SKM-1 treated with dmso at 0.1 percent for 144 hours (cell line): Measurements from ENCODE around the gene ENOX2.

Source experiments
- DNase-seq: peaks from one replicate; lab custom pipeline; 2025; ENCODE audit not compliant: unreplicated experiment; lab: John Stamatoyannopoulos, UW

ENOX2 gene

GRCh38 chrX:130884627-130885026 lies 18.4 kb downstream of the ENOX2 start:
- DNase-seq = no peak

DNA sequence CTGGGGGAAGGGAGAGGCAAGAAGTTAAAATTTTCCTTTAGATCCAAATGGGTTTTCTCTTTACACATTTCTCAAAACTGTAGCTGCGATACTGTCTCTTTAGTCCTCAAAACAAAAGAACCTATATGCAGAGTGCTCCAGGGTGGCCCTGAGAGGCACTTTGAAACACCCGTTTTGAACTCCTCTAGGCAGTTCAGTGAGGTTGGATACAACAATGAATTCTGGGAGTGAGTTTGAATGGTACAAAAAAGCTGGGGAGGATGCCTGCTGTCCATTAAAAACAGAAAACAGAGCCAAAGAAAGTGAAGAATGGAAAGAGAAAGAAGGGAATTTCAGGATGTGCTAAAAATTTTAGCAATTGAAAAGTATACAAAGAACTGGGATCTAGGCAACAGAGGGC lies 23.1 kb downstream of the ENOX2 start:
- no peak for DNase-seq

DNA sequence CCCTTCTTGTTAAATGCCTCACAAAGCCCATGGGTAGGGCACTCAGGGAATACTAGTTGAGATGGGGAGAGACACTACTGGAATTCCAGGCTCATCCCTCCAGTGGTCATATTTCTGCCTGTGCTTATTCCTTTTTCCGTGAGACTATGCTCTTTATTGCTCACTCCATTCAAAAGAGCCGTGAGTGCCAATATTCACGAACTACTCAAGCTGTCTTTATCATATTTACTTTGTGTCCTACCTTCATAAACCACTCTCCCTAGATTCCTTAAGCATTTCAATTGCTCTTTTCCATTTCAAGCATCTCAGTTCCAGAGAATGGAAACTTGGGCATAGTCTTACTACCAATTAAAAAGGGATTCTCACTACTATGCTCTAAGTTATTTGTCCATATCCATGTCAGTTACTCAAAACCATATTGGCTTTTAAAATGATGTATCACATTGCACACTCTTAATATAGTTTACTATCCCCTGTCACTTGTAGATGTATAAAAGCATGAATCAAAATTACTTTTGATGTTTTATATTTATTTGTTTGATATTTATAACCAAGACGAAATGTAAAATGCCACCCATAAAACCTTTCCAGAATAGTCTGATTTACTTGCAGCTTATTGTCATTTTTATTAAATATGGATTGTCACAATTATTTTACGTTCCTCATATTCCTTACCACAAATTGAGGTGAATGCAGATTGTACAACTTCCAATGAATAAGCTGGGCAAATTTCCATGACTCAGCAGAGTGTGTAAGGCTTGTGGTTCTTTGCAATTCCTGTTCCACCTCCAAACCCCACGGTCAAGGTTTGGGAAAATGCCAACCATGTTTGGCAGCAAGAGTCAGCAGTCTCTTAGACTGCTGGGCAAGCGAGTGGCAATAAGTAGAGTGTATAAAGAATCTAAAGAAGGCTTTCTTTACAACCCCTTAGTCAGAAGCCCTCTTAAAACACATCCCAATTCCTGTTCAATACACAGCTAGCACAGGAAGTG lies 24.4 kb downstream of the ENOX2 start:
- no peak for DNase-seq

DNA sequence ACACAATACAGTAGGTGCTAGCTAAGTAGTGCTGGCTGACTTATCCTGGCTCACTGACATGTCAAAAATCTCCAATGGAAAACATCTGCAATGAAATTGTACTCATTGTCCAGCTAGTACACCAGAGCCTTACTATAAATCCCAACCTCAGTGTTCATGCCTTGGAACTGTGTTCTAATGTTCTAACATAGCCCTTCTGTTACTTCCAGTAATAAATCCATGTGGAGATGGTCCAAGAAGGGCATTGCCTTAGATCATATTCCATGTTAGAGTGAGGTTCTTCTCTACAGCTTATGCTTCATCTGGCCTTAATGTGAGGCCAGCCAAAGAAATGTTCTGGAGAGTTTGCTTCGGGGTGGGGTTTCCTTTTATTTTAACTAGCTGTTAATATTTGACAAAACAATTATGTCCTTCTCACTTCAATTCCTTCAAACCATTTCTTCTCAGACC lies 25.1 kb downstream of the ENOX2 start:
- no peak for DNase-seq

DNA sequence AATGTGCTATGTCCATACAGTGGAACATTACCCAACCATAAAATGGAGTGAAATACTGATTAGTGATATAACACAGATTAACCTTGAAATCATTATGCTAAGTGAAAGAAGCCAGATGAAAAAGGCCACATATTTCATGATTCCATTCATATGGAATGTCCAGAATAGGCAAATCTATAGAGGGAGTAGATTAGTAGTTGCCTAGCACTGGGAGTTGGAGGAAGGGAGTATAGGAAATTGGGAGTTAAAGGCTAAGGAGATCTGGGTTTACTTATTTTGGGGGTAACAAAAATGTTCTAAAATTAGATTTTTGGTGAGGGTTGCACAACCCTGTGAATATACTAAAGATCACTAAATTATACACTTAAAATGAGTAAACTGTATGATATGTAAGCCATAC lies 26.8 kb downstream of the ENOX2 start:
- no peak for DNase-seq

- DNase-seq = no peak
These were observed 28.3 kb downstream of the ENOX2 start for GRCh38 chrX:130874751-130875150.

DNA sequence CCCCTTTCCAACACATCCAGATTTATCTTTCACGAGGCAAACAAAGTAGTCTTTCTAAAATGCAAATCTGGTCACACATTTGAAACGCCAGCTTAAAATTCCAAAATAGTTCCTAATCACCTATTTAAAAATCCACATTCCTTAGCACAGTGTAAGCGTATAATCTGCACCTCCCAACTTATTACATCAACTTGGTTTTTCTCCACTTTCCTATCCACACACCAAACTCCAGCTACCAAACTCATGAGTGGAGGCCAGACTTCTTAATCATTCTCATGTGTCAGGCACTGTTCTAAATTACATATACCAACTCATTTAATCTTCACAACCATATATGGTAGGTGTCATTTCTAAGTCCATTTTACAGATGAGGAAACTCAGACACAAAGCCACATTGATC lies 33.8 kb downstream of the ENOX2 start:
- no peak for DNase-seq

DNA sequence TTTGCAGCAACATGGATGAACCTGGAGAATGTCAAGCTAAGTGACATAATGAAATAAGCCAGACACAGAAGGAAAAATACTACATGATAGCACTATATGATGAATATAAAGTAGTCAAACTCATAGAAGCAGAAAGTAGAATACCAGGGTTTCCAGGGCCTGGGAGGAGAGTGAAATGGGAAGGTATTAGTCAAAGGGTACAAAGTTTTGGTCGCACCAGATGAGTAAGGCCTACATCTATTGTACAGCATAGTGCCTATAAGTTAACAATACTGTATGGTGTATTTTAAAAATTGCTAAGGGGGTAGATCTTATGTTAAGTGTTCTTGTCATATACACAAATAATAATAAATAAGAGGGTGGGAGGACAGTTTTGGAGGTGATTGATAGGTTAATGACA lies 41.5 kb downstream of the ENOX2 start:
- no peak for DNase-seq

DNA sequence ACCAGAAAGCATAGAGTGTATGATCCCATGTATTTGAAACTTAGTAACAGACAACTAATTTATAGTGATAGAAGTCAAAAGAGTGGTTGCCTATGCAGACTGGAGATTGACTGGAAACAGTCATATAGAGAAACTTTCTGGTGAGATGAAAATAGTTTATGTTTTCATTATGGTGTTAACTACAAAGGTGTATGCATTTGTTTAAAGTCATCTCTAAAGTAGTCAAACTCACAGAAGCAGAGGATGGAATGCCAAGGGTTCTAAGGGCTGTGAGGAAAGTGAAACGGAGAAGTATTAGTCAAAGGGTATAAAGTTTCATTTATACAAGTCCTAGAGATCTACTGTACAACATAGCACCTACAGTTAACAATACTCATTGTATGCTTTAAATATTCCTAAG lies 45.8 kb downstream of the ENOX2 start:
- no peak for DNase-seq

- no peak for DNase-seq
These were observed 51.4 kb downstream of the ENOX2 start for GRCh38 chrX:130851569-130851968.

DNA sequence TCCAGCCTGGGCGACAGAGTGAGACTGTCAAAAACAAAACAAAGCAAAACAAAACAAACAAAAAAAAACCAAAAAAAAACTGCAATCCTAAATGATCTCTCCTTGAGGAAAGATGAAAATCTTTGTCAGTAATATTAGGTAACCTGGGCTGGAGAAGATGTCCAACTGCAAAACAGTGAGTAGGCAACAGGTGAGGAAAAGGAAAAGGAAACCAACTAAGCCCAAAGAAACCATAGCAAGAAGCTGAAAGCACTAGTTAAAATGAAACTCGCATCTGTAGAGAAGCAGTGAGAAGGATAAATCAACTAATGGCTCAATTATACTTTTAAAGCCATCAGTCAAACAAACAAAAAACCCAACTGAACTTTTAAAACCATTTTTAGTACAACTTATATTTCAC lies 54.2 kb downstream of the ENOX2 start:
- no peak for DNase-seq

DNA sequence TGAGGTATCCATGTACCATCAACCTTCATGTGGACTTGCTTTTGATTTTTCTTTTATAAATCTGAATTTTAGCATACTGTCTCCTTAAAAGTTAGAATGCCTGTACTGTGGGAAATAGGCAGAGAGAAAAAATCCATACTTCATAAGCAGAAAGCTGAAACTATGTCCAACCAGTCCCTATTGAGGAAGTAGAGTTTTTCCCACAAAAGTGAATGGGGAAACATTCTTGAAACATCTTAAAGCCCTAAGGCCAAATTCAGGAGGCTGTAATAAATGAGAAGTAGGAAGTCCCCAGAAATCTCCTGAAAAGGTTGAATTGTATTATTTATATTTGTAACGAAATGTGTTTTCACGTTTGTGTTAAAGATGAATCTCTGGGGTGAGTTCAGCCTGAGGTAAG lies 56.3 kb downstream of the ENOX2 start:
- no peak for DNase-seq

DNA sequence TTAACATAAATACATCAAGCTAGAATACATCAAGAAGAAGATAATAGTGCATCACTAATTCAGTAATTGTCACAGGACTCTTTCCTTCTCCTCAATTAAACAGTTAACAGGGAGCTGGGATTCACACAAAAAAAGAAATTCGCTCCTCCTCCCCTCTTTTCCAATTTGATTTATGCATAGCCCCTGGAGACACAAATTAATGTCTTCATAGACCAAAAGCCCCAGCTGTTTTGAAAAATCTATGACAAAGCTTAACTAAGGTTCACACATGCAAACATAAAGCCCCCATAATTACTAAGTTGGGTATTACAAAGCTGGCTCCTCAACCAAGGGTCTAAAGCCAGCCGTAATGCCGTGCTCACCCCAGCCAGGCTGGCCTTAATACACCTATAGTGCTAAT lies 61.2 kb downstream of the ENOX2 start:
- DNase-seq = no peak

GRCh38 chrX:130840345-130840744 lies 62.7 kb downstream of the ENOX2 start:
- no peak for DNase-seq

DNA sequence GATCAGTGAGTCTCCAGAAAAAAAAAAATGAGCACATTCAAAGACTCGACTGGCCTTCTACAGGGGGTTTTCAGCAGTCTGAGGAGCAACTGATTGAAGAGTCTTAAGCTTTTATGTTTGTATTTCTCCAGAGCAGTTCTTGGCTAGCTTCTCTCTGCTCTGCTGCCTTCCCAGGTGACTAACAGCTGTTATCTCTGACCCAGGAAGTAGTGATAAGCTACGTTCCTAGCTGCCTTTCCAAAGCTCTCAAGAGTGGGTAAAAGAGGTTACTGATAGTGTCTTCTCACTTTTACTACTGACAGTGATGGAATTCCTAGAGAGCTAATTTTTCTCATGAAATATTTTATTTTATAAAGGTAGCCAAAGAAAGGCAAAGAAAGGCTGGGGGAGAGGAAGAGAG lies 66.6 kb downstream of the ENOX2 start:
- no peak for DNase-seq

DNA sequence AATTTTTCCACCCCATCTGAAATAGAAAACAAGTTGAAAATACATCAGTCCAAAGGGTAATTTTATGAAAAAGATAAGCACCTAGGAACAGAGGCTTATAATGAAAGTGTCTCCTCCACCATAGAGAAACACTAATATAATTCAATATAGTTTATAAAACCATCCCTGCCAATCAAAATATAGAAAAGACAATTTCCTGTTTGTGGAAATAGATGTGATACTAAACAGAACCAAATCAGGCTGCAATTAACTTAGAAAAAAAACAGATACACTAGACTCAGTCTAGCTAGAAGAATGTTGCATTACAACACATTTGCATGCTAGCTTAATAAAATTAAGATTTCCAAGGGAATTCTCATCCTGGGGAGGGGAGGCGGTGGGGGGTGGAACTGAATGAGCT lies 68.2 kb downstream of the ENOX2 start:
- no peak for DNase-seq

GRCh38 chrX:130834149-130834548 lies 68.9 kb downstream of the ENOX2 start:
- DNase-seq = peak; percentile 8

GRCh38 chrX:130831347-130831722 lies 71.7 kb downstream of the ENOX2 start:
- peak; percentile 4 for DNase-seq

DNA sequence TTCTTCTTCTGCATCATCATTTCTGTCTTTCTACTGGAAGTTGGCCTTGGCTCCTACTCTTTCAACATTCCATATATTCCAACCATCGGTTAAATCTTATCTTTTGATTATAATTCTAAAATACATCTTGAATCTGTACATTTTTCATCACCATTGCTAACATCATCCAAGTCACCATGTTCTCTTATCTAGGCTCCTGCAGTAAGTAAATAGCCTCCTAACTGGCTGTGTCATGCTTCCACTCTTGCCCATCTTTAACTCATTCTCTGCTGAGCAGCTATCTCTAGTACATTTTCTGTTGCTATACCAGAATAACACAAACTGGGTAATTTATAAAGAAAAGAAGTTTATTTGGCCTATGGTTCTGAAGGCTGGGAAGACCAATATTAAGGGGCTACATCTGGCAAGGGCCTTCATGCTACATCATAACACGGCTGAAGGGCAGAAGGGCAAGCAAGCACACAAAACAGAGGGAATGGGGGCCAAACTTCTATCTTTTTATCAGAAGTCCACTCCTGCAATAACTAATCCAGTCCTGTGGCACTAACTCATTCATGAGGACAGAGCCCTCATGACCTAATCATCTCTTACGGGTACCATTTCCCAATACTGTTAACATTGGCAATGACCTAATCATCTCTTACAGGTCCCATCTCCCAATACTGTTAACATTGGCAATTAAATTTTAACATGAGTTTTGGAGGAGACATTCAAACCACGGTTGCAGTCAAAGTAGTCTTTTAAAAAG lies 72.2 kb downstream of the ENOX2 start:
- DNase-seq = no peak

DNA sequence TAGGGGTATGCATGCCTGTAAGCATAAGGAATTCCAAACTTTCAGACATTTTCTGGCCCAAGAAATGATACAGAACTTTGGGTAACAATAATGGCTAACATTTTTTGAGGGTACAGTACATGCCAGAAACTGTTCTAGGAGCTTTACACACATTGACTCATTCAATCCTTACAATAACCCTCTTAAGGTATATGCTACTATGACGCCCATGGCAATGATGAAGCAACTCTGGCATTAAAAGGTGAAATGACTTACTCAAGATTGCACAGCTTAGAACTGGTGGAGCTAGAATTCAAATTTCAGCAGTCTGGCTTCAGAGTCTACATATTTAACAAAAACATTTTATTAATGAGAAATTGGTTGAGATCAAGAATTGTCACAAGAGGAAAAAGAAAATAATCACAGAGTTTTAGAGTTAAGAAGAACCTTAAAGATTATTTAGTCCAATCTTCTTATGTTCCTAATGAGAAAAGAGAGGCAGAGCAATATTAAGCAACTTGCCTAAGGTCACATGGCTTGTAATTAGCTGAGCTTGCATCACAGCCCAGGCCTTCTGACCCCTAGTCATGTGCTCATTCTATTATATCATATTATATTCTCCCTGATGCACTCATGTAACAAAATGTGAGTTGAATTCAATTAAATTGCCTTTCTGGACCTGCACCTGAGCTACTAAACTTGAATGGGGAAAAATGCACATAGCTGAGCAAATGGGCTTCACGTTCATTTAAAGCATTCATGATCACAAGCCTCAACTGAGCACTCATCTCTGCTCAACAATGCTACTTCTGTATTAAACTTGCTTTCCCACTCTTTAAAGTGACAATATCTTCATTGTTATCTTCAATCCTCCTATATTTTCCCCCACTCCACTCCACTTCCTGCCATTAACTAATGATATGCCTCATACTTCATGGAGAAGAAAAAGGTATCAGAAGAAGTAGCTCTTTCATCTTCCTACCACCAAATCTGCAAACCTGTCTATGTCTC lies 73.2 kb downstream of the ENOX2 start:
- no peak for DNase-seq

DNA sequence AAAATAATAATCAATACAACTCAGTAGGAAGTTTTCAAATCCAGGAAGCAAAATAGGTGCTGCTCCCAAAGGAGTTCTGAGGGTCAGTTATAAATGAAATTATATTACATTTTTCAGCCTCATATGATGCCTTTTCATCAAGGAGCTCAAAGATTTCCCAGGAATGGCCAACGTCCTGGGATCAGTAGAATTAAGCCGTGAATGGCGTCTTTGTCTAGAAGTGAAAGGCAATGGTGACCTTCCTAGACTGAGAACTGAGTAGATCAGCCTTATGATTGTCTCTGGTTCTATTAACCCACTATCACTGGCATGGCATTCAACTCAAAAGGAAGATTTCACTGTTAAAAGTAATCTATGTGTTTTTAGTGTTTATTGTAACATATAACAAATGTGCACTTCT lies 74.4 kb downstream of the ENOX2 start:
- no peak for DNase-seq
